NCI-H460 (cell line): Measurements from ENCODE around the gene ASCC1. TPM values are rescaled to one million over a fixed set of nuclear protein-coding genes. Genes with fewer than 3 reads are reported as not detected.

ENCODE experiments used
- DNase-seq: peaks from one replicate; pipeline ENCODE4 v3.0.0-alpha.2; 2016; ENCODE audit warnings: low read depth; ENCODE audit errors: extremely low read depth
- total RNA-seq: library from RNA; depleted of rRNA; stranded (reverse); fragments of >200 nt; shearing (Covaris generic); gene quantifications from 2 replicates; pipeline ENCODE4 v1.2.3, GENCODE V29; 2014

ASCC1 gene
- total RNA-seq, 1 experiment from 2014 or later: 59.7 TPM

DNA sequence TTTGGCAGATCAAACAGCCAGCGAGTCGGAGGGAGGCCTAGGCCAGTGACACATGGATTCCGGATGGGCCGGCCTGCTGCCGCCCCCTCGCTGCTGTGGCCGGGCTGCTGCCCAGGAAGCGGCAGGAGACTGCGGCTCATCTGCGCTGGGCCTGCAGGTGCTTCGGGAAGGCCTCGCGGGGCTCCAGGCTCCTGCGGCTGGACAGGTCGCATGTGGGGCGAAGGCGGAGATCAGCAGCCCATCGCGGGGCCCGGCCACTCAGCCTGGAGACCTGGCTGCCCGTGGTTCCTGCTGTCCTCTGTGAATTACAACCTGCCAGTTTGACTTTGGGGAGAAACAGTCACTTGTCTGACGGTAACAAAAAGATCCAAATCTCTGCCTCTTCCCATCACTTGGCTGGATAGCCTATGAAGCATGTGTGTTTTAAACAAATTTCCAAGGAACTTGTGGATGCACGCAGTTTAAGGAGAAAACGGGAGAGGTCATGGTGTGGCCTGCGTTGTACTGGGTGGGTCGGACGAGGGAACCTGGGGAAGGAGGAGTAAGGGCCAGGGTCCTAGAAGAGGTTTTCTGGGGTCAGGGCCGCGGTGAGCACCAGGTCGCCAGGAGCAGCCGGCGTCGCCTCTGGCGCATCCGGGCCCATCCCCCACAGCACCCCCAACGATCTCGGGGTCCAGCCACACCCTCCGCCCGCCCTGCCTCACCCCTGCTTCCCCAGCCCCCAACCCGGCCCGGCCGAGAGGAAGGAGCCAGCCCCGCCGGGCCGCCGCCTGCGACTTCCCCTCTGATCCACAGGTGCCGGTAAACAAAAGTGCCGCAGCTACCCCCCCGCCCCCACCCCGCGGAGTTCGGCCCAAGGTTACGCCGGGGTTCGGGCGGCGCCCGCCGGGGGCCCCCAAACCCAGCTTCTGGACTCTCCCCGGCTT is 129.3 kb downstream of the ASCC1 start:
- DNase-seq: no peak

DNA sequence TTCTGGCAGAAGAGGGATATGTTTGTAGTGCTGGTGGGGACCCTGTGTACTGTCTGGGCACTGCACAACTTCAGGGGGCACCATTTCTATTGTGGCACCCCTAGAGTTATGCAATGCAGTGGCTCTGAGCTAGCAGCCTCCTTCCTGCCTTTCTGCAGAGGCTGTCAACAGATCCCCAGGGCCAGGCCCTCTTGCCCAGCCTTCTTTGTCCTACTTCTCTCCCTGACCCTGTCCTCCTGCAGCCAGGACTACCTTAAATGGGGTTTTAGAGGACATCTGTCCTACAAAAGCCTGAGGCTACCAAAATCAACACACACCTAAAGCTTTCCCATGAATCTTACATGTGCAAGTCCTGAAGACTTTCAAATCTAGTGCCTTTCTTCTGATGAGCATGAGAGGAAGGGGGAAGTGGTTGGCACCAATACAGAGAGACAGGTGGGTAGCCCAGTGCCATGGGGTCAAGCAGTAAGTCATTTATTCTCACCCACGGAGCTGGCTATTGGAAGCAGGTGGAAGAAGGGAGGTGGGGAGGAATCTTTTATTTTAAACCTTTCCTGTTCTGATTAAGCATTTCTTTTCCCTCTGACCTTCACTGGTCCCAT is 130.1 kb downstream of the ASCC1 start:
- no peak for DNase-seq

DNA sequence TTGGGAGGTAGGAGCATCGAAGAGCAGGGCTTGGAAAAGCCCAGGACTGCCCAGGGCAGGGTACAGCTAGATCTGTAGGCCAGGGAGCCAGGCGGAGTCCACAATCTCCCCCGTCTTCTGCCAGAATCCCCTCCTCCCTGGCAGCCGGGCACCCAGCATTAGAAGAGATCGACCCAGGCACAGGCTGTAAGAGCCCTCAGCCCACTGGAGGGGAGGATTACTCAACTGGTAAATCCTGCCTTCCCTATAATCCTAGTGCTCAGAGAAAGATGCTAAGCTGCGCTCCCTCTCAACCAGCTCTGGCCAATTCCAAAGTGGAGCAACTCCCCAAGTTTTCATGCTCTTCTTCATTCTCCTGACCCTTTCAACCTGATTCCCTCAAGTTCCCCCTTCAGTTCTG is 130.9 kb downstream of the ASCC1 start:
- no peak for DNase-seq

DNA sequence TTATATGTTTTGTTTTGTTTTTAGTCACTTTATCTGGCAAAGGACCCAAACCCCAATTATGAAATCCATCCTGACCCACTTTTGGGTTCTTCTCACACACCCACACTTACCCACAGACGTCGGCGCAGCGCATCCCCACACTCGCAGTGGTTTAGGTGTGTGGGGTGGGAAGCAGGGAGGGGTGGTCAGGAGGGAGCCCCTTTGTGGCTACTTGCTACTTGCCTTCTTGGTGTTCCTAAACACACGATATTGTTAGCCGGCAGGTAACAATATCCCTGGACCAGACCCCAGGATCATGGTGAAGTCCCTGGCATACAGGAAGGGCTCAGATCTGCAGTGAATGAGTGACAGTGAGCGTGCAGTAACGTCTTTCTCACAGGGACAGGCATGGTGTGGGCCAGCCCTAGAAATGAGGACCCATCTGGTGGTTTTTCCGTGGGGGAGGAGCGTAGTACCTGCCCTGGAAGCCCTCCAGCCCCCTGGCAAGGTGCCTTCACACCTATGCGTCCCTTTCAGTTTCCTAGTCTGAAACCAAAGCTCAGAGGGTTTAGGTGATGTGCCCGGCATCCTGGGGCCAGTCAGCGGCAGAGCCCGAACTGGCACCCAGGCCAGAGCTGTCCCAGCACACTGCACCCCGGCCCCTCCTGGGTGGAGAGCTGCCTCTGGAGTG is 132.2 kb downstream of the ASCC1 start:
- no peak for DNase-seq

DNA sequence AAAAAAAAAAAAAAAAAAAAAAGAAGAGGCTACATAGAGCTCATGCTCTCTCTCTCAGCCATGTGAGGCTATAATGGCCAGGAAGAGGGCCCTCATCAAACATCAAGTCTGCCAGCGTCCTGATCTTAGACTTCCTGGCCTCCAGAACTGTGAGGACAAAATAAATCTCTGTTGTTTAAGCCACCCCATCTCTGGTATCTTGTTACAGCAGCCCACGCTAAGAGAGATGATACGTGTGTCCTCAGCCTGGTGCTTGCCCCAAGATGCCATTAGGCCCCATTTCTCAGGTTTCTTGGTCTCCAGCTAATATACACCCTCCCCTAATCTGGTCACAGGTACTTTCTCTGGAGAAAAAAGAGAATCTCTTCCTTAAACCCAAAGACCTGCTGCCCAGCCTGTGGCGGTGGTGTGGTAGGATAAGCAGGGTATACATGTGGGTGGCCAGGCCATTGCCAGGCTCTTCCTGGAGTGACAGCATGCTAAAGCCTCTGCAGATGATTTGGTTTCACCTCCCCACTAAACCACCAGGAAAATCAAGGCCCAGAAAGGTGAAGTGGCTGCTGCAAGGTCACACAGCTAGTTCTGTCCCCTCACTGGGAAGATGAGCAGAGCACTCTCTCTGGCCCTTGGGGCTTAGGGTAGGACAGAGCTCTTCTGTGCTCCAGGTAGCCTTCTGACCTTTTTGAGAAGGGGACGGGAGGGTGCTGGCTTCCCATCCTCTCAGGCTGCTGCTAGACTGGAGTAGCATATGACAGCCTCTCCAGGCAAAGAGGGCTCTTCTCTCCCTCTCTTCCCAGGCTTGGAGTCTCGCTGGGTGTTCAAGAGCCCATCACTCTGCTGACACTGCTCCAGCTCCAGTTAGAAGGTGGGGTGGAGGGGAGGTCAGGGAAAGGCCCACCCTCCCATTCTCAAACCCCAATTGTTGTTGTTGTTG is 133.0 kb downstream of the ASCC1 start:
- no peak for DNase-seq

DNA sequence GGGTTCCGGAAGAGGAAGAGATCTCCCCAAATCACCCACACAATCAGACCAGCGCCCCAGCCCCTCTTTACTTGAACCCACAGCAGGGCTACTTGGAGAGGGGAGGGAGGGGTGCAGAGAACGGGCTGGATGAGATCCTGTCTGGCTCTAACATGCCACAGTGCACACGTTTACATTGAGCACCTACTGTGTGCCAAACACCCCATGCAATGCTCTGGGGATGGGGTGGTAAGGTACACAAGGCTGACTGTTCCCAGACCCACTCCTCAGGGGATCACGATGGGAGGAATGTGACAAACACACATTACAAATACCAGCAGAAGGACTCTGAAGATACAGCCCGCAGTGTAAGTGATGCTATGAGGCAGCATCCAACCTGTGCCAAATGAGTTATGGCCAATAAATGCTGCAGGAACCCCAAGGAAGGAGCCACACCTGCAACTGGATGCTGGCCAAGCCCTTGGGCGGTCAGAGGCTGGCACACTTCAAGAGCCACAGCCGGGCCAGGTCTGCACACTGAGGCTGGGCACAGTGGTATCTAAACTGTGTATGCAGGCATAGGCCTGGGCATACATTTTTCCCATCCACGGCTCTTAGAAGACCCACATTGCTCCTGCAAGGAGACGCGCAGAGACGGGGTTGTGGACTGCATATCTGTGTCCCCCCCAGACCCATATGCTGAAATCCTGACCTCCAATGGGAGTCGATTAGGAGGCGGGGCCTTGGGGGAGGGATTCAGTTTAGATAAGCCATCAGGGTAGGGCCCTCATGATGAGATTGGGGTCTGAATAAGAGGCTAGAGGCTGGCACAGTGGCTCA is 134.1 kb downstream of the ASCC1 start:
- DNase-seq: no peak

DNA sequence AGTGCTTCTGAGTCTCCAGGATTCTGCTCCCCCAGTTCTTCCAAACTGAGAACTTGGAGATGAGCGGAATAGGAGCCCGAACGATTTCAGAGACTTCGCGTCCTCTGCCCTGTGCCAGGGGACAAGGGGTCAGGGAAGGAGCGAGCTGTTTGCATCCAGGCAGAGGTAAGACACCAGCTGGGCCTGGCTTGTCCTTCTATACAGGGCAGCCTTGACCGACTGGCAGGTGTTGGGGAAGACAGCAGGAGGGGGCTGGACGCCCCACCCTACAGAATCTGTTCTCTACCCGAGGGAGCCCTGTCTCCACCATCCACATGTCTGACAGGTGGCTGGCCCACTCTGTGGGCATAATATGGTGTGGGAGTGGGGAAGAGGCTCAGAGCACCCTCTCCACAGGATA is 134.9 kb downstream of the ASCC1 start:
- no peak for DNase-seq

DNA sequence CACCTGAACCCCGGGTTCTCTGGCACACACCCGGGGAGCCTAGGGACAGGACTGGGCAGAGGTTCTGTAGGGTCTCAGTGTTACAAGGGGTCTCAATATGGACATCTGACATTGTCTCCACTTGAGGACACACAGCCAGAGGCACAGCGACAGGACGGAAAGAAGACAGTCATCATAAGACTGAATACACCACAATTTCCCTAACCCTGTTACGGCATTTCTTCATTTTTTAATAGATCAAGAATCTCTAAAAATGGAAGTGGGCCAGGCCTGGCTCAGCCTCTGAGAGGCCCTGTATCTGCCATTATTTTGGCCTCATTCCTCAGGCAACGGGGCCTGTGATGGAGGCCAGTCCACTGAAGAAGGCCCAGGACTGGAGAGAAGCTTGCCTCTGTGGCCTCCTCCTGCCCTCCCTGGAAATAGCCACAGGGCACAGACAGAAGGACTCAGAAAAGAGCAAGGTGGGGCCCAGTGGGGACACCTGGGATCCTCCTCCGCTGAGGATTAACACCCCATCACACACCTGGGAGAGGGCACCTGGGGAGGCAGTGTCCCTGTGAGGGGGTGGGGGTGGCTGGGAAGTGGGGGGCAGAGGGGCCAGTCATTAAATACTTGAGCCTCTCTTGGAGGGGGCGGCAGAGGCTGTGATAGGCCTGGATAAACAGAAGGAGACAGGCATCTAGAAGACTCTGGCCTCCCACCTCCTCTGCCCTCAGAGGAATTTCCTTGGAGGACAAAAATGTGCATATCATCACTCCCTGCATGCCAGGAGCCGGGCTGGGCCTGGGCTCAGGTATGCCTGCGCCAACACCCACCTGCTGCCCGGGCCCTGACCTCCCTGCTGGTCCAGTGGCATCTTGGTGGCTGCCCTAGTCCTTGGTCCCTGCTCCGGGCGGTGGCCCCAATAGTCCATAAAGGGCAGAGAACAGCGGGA is 135.8 kb downstream of the ASCC1 start:
- no peak for DNase-seq

DNA sequence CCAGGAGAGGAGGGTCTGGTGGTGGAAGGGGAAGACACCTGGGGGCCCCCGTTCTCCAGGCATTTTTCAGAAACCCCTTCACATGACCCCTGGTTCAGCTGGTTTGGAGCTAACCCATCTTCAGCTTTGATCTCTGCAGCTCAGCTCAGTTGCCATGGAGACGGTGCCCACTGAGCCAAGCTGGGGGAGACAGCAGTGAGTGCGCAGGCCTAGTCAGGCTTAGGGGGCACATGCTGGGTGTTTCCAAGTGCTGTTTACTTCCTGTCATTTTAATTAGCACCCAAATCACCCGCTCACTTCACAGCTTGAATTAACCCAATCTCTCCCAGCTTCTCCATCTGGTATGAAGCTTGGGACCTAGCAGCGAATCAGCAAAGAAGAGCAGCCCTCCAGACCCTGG is 136.7 kb downstream of the ASCC1 start:
- no peak for DNase-seq

DNA sequence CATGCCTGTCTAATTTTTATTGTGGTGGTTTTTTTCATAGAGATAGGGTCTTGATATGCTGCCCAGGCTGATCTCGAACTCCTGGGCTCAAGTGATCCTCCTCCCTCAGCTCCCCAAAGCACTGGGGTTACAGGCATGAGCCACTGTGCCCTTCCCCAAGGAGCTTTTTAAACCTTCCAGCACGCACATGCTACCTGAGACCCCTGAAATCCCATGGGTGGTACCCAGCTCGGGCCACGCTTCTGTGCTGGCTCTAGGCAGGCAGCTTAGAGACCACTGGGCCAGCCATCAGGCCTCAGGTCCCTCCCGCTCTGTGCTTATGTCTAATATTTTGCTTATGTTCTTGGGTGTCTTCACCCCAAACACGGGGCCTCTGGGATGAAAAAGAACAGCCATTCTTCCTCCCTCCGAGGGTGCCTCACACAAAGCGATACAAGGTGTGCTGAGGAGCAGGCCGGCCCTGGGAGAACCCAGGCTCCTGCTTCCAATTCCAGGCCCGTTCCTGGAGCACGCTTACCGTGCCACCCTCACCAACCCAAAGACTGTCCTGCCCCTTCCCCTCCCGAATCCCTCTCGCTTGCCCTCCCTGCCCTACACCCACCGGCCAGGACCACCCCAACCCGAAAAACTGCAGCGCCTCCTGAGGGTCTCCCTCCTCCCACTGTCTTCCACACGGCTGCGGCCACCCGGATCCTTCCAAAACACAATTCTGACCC is 138.6 kb downstream of the ASCC1 start:
- no peak for DNase-seq

DNA sequence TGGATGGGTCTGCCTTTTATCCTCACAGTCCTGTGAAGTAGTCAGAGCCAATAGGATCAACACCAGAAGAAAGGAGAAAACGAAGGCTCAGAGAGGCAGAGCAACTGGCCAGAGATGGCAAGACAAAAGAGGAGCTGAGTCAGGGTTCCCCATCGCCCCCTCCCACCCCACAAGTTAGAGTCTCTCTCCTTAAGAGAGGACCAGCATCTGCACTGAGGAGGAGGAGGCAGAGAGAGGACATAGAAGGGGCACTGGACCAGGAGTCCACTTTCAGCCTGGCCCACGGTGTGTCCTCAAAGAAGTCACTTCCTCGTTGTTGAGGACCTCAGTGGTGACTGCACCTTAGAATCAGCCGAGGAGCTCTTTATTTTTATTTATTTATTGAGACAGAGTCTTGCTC is 139.3 kb downstream of the ASCC1 start:
- DNase-seq: no peak

DNA sequence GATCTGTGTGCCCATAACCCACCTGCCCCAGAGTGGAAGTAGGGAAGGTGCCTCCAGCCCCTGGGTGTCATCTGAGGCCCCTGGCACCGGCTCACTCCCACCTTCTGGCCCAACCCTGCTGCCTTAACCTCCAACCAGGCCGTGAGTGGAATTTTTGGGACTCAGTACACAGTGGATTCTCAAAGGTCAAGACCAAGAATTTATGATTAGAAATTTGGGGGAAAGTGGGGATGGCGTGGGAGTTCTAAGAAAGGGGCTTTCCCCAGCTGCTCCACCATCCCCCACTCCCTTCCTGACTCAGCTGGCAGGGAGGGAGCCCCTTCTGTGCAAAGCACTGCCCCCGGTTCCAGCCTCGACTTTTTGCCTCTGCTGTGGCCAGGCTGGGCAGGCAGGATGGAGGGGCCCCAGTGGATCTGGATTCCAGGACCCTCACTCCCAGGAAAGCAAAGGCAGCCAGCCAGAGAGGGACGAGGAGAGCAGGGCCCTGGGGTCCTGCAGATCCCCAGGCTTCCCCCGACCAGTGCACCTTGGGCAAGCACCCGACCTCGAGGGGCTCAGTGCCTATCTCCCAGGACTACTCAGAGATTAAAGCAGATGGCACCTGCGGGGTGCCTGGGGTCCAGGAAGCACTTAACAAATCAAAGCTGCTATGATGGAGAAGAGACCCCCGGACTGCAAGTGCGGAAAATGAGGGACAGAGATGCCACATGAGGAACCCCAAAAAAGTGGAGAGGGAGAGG is 140.5 kb downstream of the ASCC1 start:
- no peak for DNase-seq

DNA sequence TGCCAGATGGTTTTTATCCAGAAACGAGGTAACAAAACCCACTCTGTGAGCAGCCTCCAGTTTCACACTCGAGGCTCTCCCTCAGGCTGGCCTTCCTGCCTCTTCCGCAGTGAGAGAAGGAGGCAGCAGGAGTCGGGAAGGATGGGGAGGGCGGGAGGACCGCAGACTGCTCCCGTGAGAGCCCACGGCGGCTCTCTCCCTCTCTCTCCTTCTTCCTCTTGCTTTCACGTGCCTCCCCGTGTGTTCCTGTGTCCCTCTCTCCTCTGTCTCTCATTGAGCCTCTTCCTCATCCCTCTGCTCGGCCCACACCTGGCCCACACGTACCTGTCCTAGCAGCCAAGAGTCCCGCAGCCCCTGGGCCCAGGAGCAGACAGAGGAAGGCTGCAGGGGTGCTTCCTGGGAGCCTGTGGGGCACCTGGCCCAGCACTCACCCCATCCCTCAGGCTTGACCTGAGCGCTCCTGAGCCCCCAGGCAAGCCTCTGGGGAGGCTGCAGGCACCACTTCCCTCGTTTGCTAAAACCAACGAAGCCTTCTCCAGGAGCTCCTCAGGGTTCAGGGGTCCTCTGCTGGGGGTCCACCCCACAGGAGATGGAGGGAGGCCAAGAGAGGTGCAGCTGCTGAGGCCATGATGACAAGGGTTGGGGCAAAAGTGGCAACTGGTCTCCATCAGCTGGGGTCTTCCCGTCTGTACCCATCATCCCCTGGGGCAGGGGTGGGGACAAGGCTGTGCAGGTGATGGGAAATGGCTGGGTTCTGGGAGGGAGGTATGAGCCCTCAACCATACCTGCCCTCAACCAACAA is 141.3 kb downstream of the ASCC1 start:
- no peak for DNase-seq

DNA sequence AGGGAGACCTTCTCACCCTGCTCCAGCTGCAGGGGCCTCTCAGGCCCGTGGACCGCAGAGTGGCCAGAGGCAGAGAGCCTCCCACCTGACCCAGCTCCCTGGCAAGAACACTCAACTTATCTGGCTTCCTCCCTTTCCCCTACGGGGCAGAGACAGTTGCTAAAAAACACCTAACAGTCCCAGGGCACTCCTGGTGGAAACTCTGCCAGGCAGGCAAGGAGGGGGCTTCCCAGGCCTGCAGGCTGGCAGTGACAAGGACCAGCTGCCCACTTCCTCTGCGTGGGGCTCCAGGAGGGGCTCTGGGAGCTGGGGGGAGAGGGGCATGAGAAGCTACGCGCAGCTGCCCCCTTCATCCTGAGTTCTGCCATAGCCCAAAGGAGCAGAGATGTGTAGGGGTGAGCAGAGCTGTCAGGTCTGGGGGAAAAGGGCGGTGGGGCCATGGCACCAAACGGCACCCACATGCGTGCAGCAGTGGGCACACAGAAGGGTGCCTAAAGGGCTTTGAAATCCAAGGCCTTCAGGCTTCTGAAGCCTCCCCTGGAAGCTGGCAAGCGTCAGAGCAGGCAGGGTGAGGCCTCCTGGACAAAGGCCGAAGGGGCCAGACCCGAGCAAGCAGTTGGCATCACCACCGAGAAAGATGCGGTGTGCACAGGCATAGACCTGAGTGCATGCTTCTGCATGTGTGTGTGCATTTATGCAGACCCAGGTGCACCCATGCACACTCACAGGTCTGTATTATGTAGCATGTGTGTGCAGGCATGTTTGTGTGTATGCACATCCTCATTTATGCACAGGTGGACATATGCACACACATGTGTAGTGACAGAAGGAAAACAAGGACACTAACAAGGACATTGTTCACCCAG is 142.1 kb downstream of the ASCC1 start:
- no peak for DNase-seq

DNA sequence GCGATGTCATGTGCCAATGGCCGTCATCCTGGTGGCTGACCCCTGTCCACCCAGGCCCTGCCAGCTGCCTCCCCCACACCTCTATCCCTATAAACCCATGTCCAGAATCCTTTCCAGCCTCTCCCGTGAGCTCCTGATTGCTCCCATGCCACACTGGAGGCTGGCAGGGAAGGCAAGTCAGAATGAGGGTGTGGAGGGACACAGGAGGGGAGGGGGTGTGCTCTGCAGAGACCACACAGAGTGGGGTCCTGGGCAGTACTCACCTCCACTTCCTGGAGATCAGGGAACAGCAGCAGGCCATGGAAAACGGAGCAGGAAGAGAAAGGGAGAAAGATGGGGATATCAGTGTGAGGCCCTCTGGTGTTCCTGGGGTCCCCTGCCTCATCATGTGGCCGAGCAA is 143.4 kb downstream of the ASCC1 start:
- no peak for DNase-seq

DNA sequence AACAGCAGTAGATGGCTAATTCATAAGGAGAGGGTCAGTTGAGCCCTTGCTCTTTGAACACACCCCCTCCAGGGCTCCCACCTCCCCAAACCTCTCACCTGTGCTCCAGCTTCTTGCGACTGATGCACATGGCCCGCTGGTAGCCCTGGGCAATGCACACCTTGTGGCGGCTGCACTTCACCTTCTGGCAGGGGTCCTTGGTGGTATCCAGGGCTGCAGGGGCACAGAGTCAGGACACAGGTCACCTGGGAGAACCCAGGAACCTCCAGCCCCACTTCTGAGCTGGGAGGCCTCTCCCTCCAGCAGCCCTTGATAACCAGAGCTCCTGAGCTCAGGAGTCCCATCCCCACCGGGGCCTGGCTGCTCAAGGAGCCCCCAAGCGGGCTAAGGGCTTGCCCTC is 144.0 kb downstream of the ASCC1 start:
- DNase-seq: no peak
